EH (cell line): Measurements from ENCODE around the gene HAND1.
A peak's percentile ranks its signal among the peaks of the same experiment; 100 is the strongest.

Source experiments
- DNase-seq: peaks from one replicate; pipeline ENCODE4 v3.0.0-alpha.2; 2015; ENCODE audit warnings: low read depth

Gene HAND1

DNA sequence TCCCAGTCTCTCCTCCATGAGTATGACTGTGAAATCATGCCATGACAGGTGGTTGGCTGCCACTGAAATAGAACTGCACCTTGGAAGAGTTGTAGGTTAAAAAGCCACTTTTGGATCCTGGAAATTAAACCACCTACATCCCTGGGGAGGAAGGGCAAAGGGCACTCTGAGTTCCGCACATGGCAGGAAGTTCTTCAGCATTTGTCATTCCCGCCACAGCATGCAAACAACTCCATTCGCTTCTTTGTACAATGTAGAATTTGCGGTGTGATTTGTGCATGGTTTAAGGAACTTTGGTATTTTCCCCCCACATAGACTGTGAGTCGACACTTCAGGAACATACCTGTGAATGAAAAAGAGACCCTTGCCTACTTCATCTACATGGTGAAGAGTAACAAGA lies 22.4 kb downstream of the HAND1 start:
- DNase-seq = no peak

DNA sequence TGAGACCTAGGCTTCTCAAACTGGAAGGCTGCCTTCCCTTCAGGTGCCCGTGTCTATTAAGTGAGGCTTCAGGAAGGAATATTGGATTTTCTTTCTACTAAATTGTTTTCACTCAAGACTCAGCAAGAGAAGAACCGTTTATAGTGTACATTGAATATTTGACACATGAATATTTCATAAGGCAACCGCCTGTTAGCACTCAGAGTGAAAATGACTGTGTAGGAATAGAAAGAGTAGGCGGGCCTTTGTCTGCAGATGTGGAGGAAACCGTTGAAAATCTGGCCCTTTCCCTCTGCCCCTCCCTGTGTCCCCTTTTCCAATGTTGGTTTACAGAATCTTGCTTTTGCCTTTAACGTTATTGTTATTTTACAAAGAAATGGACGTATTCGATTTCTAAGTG lies 26.1 kb downstream of the HAND1 start:
- DNase-seq = no peak

- peak; percentile 24 for DNase-seq
Observed at GRCh38 chr5:154449786-154450185, 28.2 kb downstream of the HAND1 start.

- DNase-seq = no peak
Observed at GRCh38 chr5:154447089-154447725, 30.8 kb downstream of the HAND1 start.

DNA sequence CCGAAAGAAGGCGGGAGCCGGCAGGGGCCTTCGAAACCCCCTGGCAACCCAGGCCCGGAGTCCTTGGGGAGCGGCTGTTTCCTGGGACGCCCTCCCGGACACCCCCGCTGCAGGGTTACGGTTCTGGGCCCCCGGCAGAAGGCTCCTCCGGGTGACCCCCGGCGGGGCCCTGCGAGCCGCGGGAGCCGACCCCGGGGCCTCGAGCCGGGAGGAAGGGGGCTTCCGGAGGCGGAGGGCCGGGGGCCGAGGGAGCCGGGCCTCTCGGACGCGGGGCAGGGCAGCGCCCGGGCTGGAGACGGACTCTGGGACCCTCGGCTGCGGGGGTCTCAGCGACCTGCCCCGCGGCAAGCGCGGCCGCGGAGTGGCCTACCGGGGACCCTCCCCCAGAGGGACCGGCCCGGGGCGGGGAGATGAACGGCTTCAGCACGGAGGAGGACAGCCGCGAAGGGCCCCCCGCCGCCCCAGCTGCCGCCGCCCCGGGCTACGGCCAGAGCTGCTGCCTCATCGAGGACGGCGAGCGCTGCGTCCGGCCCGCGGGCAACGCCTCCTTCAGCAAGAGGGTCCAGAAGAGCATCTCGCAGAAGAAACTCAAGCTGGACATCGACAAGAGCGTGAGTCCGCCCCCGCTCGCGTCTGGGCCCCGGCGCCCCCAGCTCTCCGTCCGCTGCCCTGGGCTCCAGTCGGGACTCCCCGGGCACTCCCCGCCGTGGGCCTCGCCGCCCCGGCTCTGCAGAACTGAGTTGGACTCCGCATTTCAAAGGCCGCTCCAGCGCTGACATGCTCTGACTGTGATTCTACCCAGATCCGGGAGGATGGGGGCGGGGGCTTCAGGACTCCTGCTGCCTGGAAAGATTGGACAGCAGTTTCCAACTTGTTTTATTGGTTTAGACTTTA lies 31.6 kb downstream of the HAND1 start:
- peak; percentile 74 for DNase-seq

DNA sequence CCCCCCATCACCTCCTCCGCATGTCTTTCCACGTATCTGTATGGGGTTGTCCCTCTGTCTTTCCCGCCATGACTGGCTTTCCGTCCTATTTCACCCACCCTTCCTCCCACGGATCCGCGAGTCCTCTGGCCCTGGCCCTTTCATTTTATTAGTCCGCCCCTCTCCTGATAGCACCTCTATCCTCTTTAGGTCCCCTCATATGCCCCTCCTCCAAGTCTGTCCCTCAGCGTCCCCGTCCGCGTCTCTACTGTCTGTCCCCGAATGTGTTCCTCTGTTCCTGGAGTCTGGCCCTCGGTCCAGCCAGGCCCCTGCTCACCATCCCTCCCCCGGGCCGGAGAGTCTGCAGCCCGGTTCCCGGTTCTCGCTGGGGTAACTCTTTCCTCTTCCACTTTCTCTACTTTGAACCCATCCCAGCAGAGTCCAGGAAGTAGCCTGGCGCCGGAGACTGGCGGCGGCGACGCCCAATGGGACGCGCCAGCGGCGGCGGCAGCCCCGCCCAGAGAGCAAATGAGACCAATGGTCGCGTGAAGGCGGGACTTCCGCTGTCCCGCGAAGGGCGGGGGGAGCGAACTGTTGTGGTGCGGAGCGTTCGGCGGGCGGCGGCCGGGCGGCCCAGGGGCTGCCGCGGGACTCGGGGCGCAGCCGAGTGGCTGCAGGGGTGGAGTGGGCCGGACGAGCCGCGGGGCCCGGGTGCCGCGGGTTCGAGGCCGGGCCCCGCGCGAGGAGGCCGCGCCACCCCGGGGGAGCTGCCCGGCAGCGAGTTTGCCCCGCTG lies 32.4 kb downstream of the HAND1 start, which contains the start of gene SAP30L:
SAP30L (plus strand) TSS at position 576 of the 773 bp plus-strand sequence. CDS start 608 bp downstream, outside the sequence.
- DNase-seq = peak; percentile 94

- peak; percentile 26 for DNase-seq
Observed at GRCh38 chr5:154444556-154445421, 33.2 kb downstream of the HAND1 start.

DNA sequence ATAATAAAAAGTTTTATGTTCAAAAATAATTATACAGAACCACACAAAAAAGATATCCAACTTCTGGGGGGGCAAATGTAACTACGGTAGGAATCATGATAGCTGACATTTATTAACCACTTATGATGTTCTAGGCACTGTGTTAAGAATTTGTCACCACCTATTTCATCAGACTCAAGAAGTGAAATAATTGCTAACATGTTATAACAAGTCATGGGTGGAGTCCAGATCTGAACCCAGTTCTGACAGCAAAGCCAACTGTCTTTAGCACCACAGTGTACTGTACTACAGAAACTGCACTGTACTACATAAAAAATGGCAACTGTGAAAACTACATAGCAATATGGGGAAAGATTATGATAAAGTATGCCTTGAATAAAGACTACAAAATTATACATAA lies 35.2 kb downstream of the HAND1 start:
- no peak for DNase-seq

DNA sequence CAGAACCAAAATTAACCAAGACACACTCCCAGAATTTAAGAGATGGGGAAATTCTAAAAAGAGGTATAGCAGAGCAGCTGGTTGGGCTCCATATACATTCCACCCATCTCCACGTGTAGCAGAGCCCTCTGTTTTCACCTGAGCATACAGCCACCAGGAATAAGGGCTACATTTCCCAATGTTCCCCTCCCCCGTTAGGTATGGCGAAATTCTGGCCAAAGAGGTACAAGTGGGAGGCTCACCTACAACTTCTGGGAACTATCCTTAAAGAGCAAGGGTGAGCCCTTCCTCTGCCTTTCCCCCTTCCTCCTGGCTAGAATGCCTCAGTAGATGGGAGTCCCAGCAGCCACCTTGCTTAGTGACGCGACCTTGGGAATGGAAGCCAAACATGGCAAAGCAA lies 37.5 kb downstream of the HAND1 start:
- no peak for DNase-seq

GRCh38 chr5:154437281-154437965 lies 40.6 kb downstream of the HAND1 start:
- no peak for DNase-seq

DNA sequence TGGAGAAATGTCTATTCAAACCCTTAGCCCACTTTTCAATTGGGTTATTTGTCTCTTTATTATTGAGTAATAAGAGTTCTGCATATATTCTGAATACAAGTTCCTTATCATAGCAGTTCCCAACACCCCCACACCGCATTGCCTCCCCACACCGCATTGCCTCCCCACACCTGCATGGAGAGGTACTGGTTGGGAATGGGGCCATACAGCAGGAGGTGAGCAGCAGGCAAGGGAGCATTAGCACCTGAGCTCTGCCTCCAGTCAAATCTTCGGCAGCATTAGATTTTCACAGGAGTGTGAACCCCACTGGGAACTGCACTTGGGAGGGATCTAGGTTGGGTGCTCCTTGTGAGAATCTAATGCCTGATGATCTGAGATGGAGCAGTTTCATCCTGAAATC lies 42.8 kb downstream of the HAND1 start:
- DNase-seq = no peak

DNA sequence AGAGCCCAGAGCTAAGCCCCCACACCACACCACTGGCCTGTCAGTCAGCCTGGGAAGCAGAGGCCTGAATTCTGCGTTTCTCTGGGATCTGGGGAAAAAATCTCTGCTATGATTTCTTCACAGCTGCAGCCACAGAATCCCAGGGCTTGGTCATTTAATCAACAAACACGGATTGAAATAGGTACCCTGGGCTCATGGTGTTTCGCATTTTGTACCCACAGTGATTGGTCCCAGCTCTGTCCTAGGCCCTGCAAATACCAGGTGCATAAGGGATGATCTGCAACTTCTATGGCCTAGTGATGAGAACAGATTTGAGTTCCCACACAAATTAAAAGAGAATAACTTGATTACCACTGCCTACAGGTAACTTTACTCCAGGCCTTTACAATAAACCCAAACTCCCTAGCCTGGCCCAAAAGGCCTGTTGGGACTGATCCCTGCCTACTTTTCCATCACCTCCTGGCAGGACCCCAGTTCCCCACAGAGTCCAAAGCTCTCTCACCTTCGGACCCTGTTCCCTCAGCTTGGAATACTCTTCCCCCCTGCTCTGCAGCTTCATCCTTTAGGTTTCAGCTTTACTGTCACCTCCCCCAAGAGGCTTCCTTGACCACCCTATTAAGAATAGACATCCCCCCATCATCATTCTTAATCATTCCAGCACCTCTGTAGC lies 46.9 kb downstream of the HAND1 start:
- DNase-seq = no peak

GRCh38 chr5:154430466-154430865 lies 47.6 kb downstream of the HAND1 start:
- no peak for DNase-seq

- no peak for DNase-seq
Observed at GRCh38 chr5:154429341-154429740, 48.7 kb downstream of the HAND1 start.

DNA sequence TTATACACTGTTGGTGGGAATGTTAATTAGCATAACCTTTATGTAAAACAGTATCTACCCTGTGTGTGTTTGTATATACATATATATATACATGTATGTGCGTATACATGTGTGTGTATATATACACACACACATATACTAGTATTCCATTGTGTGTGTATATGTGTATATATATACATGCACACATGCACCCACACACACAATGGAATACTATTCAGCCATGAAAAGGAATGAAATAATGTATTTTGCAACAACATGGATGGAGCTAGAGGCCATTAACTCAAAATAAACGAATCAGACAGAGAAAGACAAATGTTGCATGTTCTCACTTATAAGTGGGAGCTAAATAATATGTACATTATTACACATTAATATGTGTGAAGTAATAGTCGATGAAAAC lies 49.8 kb downstream of the HAND1 start:
- DNase-seq = no peak
